ENCODE data around the gene C2CD2. TPM values are rescaled to one million over a fixed set of nuclear protein-coding genes. Genes with fewer than 3 reads are reported as not detected.

Gene C2CD2
- total and polyA plus RNA-seq, 10 of the 15 experiments (the other 5 are each of a cell fraction or from before 2014, with no cell fraction given): 2.2 to 30.9 (median 9.9) TPM

- TF ChIP-seq SKIL (IDR thresholded peaks at IDR 0.05; ENCODE audit: low read depth, poor library complexity, severe bottlenecking): no peak
- TF ChIP-seq SRF (IDR thresholded peaks at IDR 0.05; ENCODE audit: low read depth in 2 of 2, low read length in 2 of 2): no peak
- no peak for TF ChIP-seq EED (IDR thresholded peaks at IDR 0.05; ENCODE audit: low read depth)
- TF ChIP-seq KAT2A (conservative IDR thresholded peaks at IDR 0.05; ENCODE audit: control insufficient read depth, low read depth, low read length): no peak
Observed at GRCh38 chr21:41914965-41915364, 38.9 kb downstream of the C2CD2 start (continued).

GRCh38 chr21:41914358-41914757 lies 39.5 kb downstream of the C2CD2 start:
- ChIA-PET RAD21 (ENCODE audit: unreplicated experiment) (no interaction called here), CTCF (no interaction called here), POLR2A (no interaction called here), SMC1A (ENCODE audit: uncharacterized antibody, unreplicated experiment) (interaction anchor here (1.0 kb wide), 1 partner anchor 11 kb away, joined by 3 read pairs; no protein-coding TSS in a partner anchor)
- Histone ChIP-seq H3K9ac (ENCODE audit: control insufficient read depth, insufficient read depth, low read length) (no peak overlapping the region), H4K20me1 (ENCODE audit: control insufficient read depth, insufficient read depth) (no peaks in the 10 kb centered on the region), H2AFZ (ENCODE audit: control insufficient read depth, low read depth, low read length) (no peak overlapping the region), H3K4me2 (ENCODE audit: control insufficient read depth, insufficient read depth) (no peak overlapping the region), H3K79me2 (ENCODE audit: control insufficient read depth, insufficient read depth, low read length) (no peaks in the 10 kb centered on the region), H3K4me3 (no peak overlapping the region), H3K4me1 (ENCODE audit: control insufficient read depth, insufficient read depth, low read length) (no peaks in the 10 kb centered on the region), H3K9me3 (replicated peaks; ENCODE audit: control insufficient read depth, insufficient read depth, low read length) (no peaks in the 10 kb centered on the region), H3K27ac (ENCODE audit: control insufficient read depth, insufficient read depth) (no peak overlapping the region), H3K36me3 (ENCODE audit: control insufficient read depth in 2 of 2, insufficient read depth in 2 of 2, low read length in 1 of 2) (peaks cover 21 to 30% of the 10 kb centered on the region in 2 experiments), H3K27me3 (replicated peaks in 1 of 2; ENCODE audit: control insufficient read depth in 2 of 2, insufficient read depth in 2 of 2, low read length in 1 of 2) (no peaks in the 10 kb centered on the region)
- 85% methylated on average over 12 of the region's 12 CpGs for WGBS (ENCODE audit: insufficient coverage, insufficient replicate concordance, low lambda C conversion rate, missing lambda C conversion rate)
- intact Hi-C loops (cut with micrococcal nuclease; ENCODE audit: unreplicated experiment) (no loop called here), in situ Hi-C loops (cut with MboI) (no loop called here)
- ATAC-seq: no peak
- TF ChIP-seq MEF2A (IDR thresholded peaks at IDR 0.05; ENCODE audit: insufficient read depth, low read depth, low read length) (no peak), MTA3 (IDR thresholded peaks at IDR 0.05; ENCODE audit: borderline replicate concordance, low read length) (no peak), NFIC (IDR thresholded peaks at IDR 0.05; ENCODE audit: low read depth, low read length) (no peak), REST (IDR thresholded peaks at IDR 0.05; ENCODE audit: low read depth, low read length) (no peak), PAX8 (IDR thresholded peaks at IDR 0.05) (no peak), STAT1 (conservative IDR thresholded peaks at IDR 0.05) (no peak)
- no peak for DNase-seq (ENCODE audit: low read depth, low spot score)
- BruUV-seq (replicated peaks): no TSS peak
- no peak for FAIRE-seq

Data from GM12878 (cell line).